ENCODE measurements around the gene EOMES. TPM values are rescaled to one million over a fixed set of nuclear protein-coding genes. Genes with fewer than 3 reads are reported as not detected.

The EOMES gene
- total and polyA plus RNA-seq, 2 of the 8 experiments (the other 6 are each of a cell fraction or from before 2014, with no cell fraction given), result 0.09 to 0.47 TPM

GRCh38 chr3:27673701-27674100 lies 48.4 kb downstream of the EOMES start:
- Histone ChIP-seq H3K18ac (ENCODE audit: extremely low read depth, low read length) (no peak overlapping the region), H2BK15ac (ENCODE audit: low read length) (no peak overlapping the region), H2AFZ (ENCODE audit: low read length) (no peak overlapping the region; the same call in 1 of the 2 replicates), H4K20me1 (replicated peaks in 1 of 2; ENCODE audit: control insufficient read depth in 1 of 2, insufficient read depth in 2 of 2, low read length in 2 of 2) (no peaks in the 10 kb centered on the region), H3K23ac (ENCODE audit: insufficient read length) (no peak overlapping the region), H3K4ac (replicated peaks; ENCODE audit: insufficient read length, low read depth, low read length) (no peak overlapping the region), H2BK120ac (replicated peaks; ENCODE audit: low read depth, low read length) (no peak overlapping the region), H3K27me3 (replicated peaks in 1 of 4; ENCODE audit: control insufficient read depth in 3 of 4, extremely low read depth in 1 of 4, insufficient read depth in 3 of 4, low read length in 3 of 4) (no peaks in the 10 kb centered on the region), H3K14ac (ENCODE audit: insufficient read length) (no peak overlapping the region), H3K4me2 (ENCODE audit: insufficient read depth in 1 of 2, low read depth in 2 of 2, low read length in 2 of 2) (no peak overlapping the region), H3K9me3 (ENCODE audit: insufficient read depth in 2 of 2, low read depth in 1 of 2, low read length in 1 of 2) (no peaks in the 10 kb centered on the region), H3K36me3 (ENCODE audit: control insufficient read depth in 2 of 4, insufficient read depth in 4 of 4, low read length in 3 of 4) (no peaks in the 10 kb centered on the region), H4K5ac (ENCODE audit: insufficient read length, low read depth, low read length) (no peak overlapping the region), H2BK20ac (ENCODE audit: low read length) (no peak overlapping the region), H2BK12ac (ENCODE audit: low read depth, low read length) (no peak overlapping the region), H3K27ac (ENCODE audit: low read depth, low read length) (no peak overlapping the region), H3K79me2 (ENCODE audit: control insufficient read depth in 1 of 2, insufficient read depth in 2 of 2, low read length in 2 of 2) (no peaks in the 10 kb centered on the region), H4K8ac (ENCODE audit: extremely low read depth, insufficient read depth, low read length) (no peak overlapping the region), H3K79me1 (ENCODE audit: low read depth, low read length) (no peaks in the 10 kb centered on the region), H3K9ac (replicated peaks in 1 of 4; ENCODE audit: extremely low read depth in 1 of 4, low read depth in 3 of 4, low read length in 3 of 4) (no peak overlapping the region), H3K4me1 (replicated peaks in 1 of 4; ENCODE audit: control insufficient read depth in 3 of 4, insufficient read depth in 4 of 4, low read length in 3 of 4) (no peaks in the 10 kb centered on the region; a peak in 1 of 7 replicates), H2AK5ac (ENCODE audit: low read depth, low read length) (no peak overlapping the region), H2BK5ac (ENCODE audit: low read depth, low read length) (no peak overlapping the region), H3K4me3 (ENCODE audit: extremely low read depth in 1 of 4, insufficient read depth in 2 of 4, low read depth in 3 of 4, low read length in 4 of 4) (no peak overlapping the region), H4K91ac (replicated peaks; ENCODE audit: insufficient read length, low read length) (no peak overlapping the region), H3K56ac (replicated peaks; ENCODE audit: insufficient read length, low read depth, low read length) (no peak overlapping the region), H3K23me2 (ENCODE audit: low read depth, low read length) (no peaks in the 10 kb centered on the region)
- ChIA-PET CTCF (ENCODE audit: partially characterized antibody) (interaction anchor here (0.7 to 1.2 kb wide), 2 partner anchors 14 to 19 kb away, joined by 3 read pairs; no protein-coding TSS in a partner anchor), POLR2A (ENCODE audit: partially characterized antibody) (no interaction called here)
- DNase-seq (ENCODE audit: low read depth in 1 of 2, low spot score in 2 of 2), result no peak
- WGBS, 2 experiments (ENCODE audit: extremely low coverage in 1 of 2, insufficient coverage in 1 of 2, insufficient read length in 1 of 2, insufficient replicate concordance in 2 of 2, low coverage in 1 of 2, low lambda C conversion rate in 2 of 2, missing lambda C conversion rate in 1 of 2), result 85% methylated on average over 2 of the region's 2 CpGs; no CpG with 5 or more reads in 1 of the 2 experiments
- TF ChIP-seq SRF (IDR thresholded peaks at IDR 0.05; ENCODE audit: low read depth, low read length) (no peak), SAP30 (IDR thresholded peaks at IDR 0.05; ENCODE audit: insufficient read depth, insufficient replicate concordance, low read length) (no peak), SIN3A (conservative IDR thresholded peaks at IDR 0.05 in 1 of 2, IDR thresholded peaks at IDR 0.05 in 1 of 2; ENCODE audit: low read depth in 1 of 2, low read length in 2 of 2) (no peak), RFX5 (IDR thresholded peaks at IDR 0.05; ENCODE audit: borderline replicate concordance, low read depth, low read length) (no peak), BACH1 (IDR thresholded peaks at IDR 0.05; ENCODE audit: low read length) (no peak), KDM4A (IDR thresholded peaks at IDR 0.05; ENCODE audit: low read depth, low read length, severe bottlenecking) (no peak), TAF7 (optimal IDR thresholded peaks at IDR 0.05; ENCODE audit: borderline replicate concordance, low read depth, low read length) (no peak), CBX8 (IDR thresholded peaks at IDR 0.05; ENCODE audit: borderline replicate concordance, low read depth, low read length) (no peak), PHF8 (conservative IDR thresholded peaks at IDR 0.05; ENCODE audit: low read depth, low read length) (no peak)
- TF ChIP-seq, protein P1, sequence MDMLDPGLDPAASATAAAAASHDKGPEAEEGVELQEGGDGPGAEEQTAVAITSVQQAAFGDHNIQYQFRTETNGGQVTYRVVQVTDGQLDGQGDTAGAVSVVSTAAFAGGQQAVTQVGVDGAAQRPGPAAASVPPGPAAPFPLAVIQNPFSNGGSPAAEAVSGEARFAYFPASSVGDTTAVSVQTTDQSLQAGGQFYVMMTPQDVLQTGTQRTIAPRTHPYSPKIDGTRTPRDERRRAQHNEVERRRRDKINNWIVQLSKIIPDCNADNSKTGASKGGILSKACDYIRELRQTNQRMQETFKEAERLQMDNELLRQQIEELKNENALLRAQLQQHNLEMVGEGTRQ (IDR thresholded peaks at IDR 0.05; ENCODE audit: low read length), result no peak
- no peak for FAIRE-seq

Data from H1 (cell line).